Fibroblast of skin of right quadriceps (primary cell): ENCODE data around the gene PDE4B.
"Not testable (repeated sequence)": the region's sequence is repeated elsewhere in the genome, so short reads cannot be mapped to it uniquely, and the experiment has no call there.

Experiments
- DNase-seq: peaks from one replicate; pipeline ENCODE4 v3.0.0-alpha.2; 2013

The PDE4B gene

GRCh38 chr1:65817891-65818290, 25.2 kb downstream of the PDE4B start:
- DNase-seq, result no peak

GRCh38 chr1:65818966-65819365, 26.3 kb downstream of the PDE4B start:
- no peak for DNase-seq

DNA sequence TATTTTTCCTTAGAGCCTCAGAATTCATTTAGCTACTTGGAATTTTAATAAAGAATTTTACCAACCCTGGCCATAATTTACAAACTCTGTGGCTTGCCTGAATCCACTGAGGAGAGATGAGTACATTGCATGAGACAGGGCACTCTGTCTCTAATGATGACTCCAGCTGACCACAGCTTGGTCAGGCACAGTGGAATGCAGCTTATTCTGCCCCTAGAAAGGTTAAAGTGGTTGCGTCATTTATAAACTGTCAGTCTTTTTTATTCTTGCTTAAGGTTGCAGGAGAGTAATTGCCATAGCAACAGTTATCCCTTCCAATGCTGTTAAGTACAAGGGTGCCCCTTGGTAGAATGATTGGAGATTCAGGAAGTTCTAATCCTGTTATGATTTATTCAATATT, 28.3 kb downstream of the PDE4B start:
- DNase-seq, result peak; percentile 90

GRCh38 chr1:65821386-65821785, 28.7 kb downstream of the PDE4B start:
- DNase-seq, result no peak

DNA sequence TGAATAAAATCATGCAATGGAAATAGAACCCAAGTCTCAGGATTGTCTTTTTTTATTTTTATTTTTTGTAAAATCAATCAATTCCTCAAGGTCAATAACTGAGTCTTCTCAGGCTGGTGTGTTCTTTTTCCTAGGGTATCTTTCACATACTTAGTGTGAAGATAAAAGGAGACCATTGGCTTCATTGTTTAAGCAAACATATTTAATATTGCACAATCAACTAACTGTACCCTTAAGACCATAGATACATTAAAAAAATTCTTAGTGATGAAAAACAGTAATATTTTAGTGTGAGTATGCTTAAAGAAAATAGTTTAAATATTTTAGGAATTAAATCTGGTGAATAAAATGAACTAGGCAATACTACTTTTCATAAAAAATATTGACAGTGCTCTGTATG, 31.4 kb downstream of the PDE4B start:
- no peak for DNase-seq

GRCh38 chr1:65825741-65826140, 33.0 kb downstream of the PDE4B start:
- peak; percentile 74 for DNase-seq

DNA sequence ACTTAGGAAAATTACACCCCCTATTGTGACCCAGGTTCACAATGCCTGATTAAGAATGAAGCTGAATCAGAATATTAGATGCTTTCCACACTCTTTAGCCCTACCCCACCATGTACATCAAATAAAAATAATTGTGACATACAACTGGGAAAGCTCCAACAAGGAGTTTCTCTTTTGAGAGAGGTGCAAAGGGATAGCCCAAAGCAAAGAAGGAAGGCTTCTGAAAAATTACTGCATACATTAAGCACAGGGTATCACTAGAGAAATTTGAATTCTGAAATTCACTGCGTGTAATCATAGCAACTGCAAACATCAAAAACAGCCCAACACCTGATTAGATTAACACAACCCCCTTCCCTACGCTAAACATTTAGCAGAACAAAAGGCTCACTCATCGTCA, 34.1 kb downstream of the PDE4B start:
- no peak for DNase-seq

DNA sequence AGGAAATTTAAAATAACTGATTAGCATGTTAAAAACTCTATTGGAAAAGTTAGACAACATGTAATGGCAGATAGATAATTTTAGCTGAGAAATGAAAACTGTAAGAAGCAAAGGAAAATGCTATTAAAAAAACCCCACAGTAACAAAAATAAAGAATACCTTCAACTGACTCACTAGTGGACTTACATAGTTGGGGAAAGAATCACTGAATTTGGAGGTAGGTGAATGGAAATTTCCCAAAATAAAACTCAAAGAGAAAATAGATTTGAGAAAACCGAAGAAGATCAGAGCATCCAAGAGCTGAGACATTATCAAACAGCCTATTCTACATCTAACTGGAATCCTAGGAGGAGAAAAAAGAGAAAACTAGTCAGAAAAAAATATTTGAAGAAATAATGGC, 34.7 kb downstream of the PDE4B start:
- peak; percentile 25 for DNase-seq

- DNase-seq, result no peak
Observed at GRCh38 chr1:65830306-65830705, 37.6 kb downstream of the PDE4B start.

DNA sequence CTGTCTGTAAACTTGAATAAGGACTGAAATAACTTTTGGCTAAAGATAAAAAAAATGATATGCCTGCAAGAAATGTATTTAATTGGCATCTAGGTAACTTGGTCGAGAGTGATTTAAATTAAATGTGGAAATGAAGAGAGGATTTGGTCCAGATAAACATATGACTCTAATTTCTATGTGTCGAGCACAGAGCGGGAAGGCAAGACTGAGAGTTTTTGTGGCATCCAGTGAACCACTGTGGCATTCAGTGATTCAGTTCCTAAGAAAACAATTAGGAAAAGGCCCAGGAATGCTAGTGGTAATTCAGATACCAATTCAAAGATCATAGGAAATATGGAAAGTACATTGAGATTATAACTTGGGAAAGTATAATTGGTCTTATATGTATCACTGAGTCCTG, 39.6 kb downstream of the PDE4B start:
- DNase-seq, result peak; percentile 65

DNA sequence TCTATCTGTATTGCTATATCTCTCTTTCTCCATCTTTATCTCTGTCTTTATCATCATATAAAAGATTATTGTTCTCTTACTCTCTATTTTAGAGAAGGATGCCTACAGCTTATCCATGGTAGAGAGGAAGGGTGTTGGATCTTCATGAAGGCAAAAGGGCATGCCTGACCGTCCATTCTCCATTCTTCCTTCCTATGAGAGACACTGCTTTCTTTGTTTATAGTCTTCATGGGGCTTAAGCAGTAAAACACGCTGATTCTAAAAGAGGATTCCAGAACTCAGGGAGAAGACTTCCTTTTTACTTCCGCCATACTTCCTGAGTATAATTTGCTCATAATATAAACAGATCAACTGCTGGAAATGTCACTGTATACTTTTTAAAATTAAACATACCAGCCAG, 44.0 kb downstream of the PDE4B start:
- DNase-seq, result no peak

GRCh38 chr1:65840683-65841082, 48.0 kb downstream of the PDE4B start:
- DNase-seq, result no peak

- DNase-seq, result no peak
Observed at GRCh38 chr1:65844296-65844695, 51.6 kb downstream of the PDE4B start.

DNA sequence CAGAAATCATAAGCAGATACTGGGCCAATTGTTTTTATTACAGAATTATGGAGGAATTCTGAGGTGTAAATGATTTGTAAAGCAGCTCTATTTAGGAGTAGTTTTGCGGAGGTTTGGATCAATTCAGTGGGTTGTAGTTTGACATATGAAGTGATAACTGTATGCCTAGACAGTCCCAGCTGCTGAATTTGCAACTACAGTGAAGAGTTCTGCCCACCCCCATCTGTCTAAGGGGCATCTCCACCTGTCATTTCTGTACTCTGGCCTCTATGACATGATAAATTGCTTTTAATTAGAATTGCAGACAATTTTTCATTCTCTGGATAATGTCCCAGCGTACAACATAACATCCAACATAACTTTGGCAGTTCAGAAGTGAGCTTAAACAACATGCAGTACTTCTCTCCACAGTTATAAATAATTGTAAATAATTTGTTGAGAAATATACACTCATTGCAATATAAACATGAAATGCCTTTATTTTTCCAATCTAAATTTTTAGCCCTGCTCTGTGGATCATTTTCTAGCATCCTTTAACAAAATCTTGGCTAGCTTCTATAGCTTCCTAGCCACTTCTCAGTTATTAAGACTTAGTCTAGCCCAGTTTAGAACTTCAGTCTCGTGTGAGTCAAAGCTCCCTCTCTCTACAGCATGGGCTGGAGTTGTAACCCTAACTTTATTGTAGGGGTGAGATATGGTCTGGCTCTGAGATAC, 52.3 kb downstream of the PDE4B start:
- DNase-seq, result no peak

DNA sequence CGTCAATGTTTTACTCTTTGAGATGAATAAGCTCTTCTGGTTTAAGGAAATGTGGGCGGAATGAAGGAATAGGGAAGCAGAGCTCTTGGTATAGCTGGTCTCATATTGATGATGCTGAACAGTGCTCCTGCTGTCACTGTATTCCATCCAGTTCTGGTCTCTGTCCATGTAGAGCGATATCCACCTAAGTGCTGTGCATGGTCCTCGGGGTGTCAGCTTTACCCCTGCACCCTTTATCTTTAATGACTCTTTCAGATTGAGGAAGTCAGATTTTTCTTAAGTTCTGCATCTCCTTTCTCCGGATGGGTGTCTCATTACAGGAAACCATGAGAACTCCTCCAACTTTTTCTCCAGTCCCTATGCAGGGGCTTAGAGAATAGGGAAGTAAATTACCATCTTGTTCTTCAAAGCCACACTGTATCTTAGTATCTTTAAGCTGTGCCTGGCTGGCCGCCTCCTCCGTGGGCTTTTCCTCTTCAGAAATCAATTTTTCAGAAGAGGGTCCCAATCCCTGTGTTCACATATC, 52.9 kb downstream of the PDE4B start:
- DNase-seq, result no peak

GRCh38 chr1:65846866-65847265, 54.2 kb downstream of the PDE4B start:
- DNase-seq, result no peak

DNA sequence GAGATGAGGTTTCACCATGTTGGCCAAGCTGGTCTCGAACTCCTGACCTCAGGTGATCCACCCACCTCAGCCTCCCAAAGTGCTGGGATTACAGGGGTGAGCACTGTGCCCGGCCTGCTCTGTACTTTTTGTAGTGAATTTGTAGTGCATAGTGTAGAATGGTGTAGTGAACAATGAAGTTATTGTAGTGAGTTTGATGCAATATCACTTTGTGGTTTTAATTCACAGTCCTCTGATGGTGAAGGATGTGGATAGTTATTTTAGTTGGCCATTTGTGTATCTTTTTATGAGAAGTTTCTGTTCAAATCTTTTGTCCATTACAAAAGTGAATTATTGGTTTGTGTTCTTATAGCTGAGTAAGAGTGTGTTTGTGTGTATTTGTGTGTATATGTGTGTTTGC, 57.6 kb downstream of the PDE4B start:
- DNase-seq, result no peak

DNA sequence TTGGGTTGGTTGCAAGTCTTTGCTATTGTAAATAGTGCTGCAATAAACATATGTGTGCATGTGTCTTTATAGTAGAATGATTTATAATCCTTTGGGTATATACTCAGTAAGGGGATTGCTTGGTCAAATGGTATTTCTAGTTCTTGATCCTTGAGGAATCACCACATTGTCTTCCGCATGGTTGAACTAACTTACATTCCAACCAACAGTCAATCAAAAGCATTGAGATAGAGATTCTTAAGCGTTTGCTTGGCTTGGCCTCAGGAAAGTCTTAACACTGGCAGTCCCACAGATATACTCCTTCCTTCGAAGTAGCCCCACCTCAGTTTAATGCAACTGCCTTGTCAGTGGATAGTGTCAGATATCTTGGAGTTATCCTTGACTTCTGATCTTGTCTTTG, 63.9 kb downstream of the PDE4B start:
- DNase-seq, result not testable (repeated sequence)

DNA sequence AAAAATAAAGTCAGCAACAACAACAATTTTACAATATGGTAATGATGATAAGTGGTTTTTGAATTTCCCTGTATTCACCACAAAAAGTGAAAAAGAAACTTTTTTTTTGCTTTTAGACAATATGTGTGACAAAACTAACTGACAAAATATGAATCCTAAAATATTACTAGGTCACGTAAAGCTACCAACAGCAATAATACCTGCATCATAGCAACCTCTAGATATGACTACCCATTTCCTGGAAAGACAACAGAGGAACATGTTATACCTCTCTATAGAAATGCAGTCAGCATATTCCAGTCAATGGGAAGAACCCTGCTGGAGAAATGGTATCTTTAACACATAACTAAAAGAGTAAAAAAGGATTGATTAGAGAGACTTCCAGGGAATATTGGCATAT, 73.7 kb downstream of the PDE4B start:
- no peak for DNase-seq

GRCh38 chr1:65872301-65872700, 79.6 kb downstream of the PDE4B start:
- no peak for DNase-seq

DNA sequence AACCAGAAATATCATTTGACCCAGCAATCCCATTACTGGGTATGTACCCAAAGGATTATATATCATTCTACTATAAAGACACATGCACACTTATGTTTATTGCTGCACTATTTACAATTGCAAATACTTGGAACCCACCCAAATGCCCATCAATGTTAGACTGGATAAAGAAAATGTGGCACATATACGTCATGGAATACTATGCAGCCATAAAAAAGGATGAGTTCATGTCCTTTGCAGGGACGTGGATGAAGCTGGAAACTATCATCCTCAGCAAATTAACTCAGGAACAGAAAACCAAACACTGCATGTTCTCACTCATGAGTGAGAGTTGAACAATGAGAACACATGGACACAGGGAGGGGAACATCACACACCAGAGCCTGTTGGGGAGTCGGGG, 85.6 kb downstream of the PDE4B start:
- not testable (repeated sequence) for DNase-seq

DNA sequence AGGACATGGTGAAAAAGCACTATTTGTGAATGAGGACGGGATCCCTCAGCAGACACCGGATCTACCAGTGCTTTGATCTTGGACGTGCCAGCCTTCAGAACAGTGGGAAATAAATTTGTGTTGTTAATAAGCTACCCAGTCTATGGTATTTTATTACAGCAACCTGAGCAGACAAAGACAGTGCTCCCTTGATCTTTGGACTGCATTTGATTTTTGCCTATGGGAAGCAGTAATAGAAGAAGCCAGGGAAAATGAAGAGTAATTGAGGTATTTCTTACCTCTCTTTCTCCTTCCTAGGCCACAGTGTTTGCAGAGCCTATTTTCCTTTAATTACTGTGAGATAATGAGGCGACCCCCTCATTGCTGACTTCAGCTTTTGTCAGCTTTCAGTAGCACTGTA, 87.9 kb downstream of the PDE4B start:
- no peak for DNase-seq

- DNase-seq, result peak; percentile 28
Observed at GRCh38 chr1:65881067-65881594, 88.4 kb downstream of the PDE4B start.

- DNase-seq, result no peak
Observed at GRCh38 chr1:65882076-65882475, 89.4 kb downstream of the PDE4B start.

GRCh38 chr1:65889441-65889840, 96.7 kb downstream of the PDE4B start:
- no peak for DNase-seq
